MM.1S (cell line): ENCODE data around the gene RINL.
"Not testable (repeated sequence)": the region's sequence is repeated elsewhere in the genome, so short reads cannot be mapped to it uniquely, and the experiment has no call there.

Experiments
- DNase-seq: peaks from one replicate; pipeline ENCODE4 v3.0.0-alpha.2; 2015
- H2AFZ ChIP-seq: fragments of 300-600 bp; sonication (generic); 2 replicates; pipeline ENCODE4 v1.6.0; 2016; ENCODE audit warnings: antibody characterized with exemption, low read length
- H3F3A ChIP-seq: fragments of 300-600 bp; sonication (generic); 2 replicates; pipeline ENCODE4 v1.6.1; 2016; ENCODE audit warnings: mild to moderate bottlenecking, antibody characterized with exemption, low read length, moderate library complexity, mixed read lengths; ENCODE audit not compliant: insufficient read depth
- H3K27ac ChIP-seq: fragments of 300-600 bp; sonication (generic); 2 replicates; pipeline ENCODE4 v1.5.1; 2016; ENCODE audit warnings: mild to moderate bottlenecking, low read length
- H3K27me3 ChIP-seq: fragments of 300-600 bp; sonication (generic); replicated peaks from 2 replicates; pipeline ENCODE4 v1.6.0; 2016; ENCODE audit warnings: low read length; ENCODE audit not compliant: insufficient read depth
- H3K36me3 ChIP-seq: fragments of 300-600 bp; sonication (generic); replicated peaks from 2 replicates; pipeline ENCODE4 v1.6.1; 2016; ENCODE audit warnings: mild to moderate bottlenecking, low read length, mixed read lengths; ENCODE audit not compliant: insufficient read depth
- H3K4me1 ChIP-seq: fragments of 300-600 bp; sonication (generic); 2 replicates; pipeline ENCODE4 v1.6.1; 2016; ENCODE audit warnings: low read length, mixed read lengths
- H3K4me2 ChIP-seq: fragments of 300-600 bp; sonication (generic); 2 replicates; pipeline ENCODE4 v1.6.0; 2016; ENCODE audit warnings: low read depth, low read length
- H3K4me3 ChIP-seq: fragments of 300-600 bp; sonication (generic); 2 replicates; pipeline ENCODE4 v1.5.1; 2016; ENCODE audit warnings: low read length, mixed read lengths
- H3K79me2 ChIP-seq: fragments of 300-600 bp; sonication (generic); 2 replicates; pipeline ENCODE4 v1.6.1; 2016; ENCODE audit warnings: mixed run types, low read length, mixed read lengths
- H3K9ac ChIP-seq: fragments of 300-600 bp; sonication (generic); 2 replicates; pipeline ENCODE4 v1.6.1; 2016; ENCODE audit warnings: low read length, mixed read lengths
- H3K9me2 ChIP-seq: fragments of 300-600 bp; sonication (generic); replicated peaks from 2 replicates; pipeline ENCODE4 v1.6.1; 2016; ENCODE audit warnings: mild to moderate bottlenecking, low read length, mixed read lengths; ENCODE audit not compliant: insufficient read depth
- H3K9me3 ChIP-seq: fragments of 300-600 bp; sonication (generic); replicated peaks from 2 replicates; pipeline ENCODE4 v1.6.1; 2016; ENCODE audit warnings: mild to moderate bottlenecking, low read length, mixed read lengths; ENCODE audit not compliant: insufficient read depth
- H4K20me1 ChIP-seq: fragments of 300-600 bp; sonication (generic); 2 replicates; pipeline ENCODE4 v1.6.1; 2016; ENCODE audit warnings: mild to moderate bottlenecking, low read length, moderate library complexity, mixed read lengths; ENCODE audit not compliant: insufficient read depth
- EZH2 ChIP-seq: fragments of 300-600 bp; sonication (generic); optimal IDR thresholded peaks from 2 replicates; pipeline ENCODE3; 2017; ENCODE audit warnings: low read depth, mild to moderate bottlenecking, antibody characterized with exemption, low read length, mixed read lengths
- EZH2phosphoT487 ChIP-seq: fragments of 300-600 bp; sonication (generic); IDR thresholded peaks from 2 replicates; pipeline ENCODE4 v1.6.1; 2018; ENCODE audit warnings: antibody characterized with exemption, low read length
- TF ChIP-seq, protein P1 (sequence below): fragments of 300-600 bp; sonication (generic); IDR thresholded peaks from 2 replicates; pipeline ENCODE4 v1.5.1; 2016; ENCODE audit warnings: antibody characterized with exemption, low read length, mixed read lengths

The RINL gene

GRCh38 chr19:38890686-38891085 lies 12.6 kb upstream of the RINL start:
- no peaks in the 10 kb centered on the region for H3K9me3 ChIP-seq
- no peak overlapping the region for H3K9ac ChIP-seq
- no peak overlapping the region for H3K27ac ChIP-seq
- peaks cover 3% of the 10 kb centered on the region for H3K79me2 ChIP-seq
- no peaks in the 10 kb centered on the region for H3K4me1 ChIP-seq
- no peak overlapping the region for H3K4me3 ChIP-seq
- no peaks in the 10 kb centered on the region for H3F3A ChIP-seq
- no peaks in the 10 kb centered on the region for H3K27me3 ChIP-seq
- DNase-seq = no peak
- TF ChIP-seq, protein P1, sequence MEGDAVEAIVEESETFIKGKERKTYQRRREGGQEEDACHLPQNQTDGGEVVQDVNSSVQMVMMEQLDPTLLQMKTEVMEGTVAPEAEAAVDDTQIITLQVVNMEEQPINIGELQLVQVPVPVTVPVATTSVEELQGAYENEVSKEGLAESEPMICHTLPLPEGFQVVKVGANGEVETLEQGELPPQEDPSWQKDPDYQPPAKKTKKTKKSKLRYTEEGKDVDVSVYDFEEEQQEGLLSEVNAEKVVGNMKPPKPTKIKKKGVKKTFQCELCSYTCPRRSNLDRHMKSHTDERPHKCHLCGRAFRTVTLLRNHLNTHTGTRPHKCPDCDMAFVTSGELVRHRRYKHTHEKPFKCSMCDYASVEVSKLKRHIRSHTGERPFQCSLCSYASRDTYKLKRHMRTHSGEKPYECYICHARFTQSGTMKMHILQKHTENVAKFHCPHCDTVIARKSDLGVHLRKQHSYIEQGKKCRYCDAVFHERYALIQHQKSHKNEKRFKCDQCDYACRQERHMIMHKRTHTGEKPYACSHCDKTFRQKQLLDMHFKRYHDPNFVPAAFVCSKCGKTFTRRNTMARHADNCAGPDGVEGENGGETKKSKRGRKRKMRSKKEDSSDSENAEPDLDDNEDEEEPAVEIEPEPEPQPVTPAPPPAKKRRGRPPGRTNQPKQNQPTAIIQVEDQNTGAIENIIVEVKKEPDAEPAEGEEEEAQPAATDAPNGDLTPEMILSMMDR = no peak
- TF ChIP-seq EZH2 = no peak
- TF ChIP-seq EZH2phosphoT487 = no peak
- no peaks in the 10 kb centered on the region for H3K36me3 ChIP-seq
- H4K20me1 ChIP-seq = no peaks in the 10 kb centered on the region
- no peaks in the 10 kb centered on the region for H3K9me2 ChIP-seq
- no peak overlapping the region for H3K4me2 ChIP-seq
- H2AFZ ChIP-seq = no peak overlapping the region

DNA sequence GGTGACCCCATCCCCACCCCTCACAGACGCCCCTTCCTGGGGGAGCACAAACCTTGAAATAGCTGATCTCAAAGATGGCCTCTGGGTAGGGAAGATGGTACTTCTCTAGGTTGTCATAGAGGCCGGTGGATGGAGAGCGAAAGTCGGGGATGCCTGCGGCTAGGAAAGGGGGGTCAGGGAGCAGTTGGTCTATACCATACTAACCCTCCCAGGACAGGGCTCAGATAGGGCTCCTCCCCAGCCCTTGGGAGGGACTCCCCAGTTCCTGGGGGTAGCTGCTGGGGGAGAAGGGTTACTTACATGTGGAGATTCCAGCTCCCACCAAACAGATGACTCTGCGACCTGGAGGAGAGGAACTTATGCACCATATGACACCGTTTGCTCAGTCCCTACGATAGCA lies 11.7 kb upstream of the RINL start:
- DNase-seq = no peak
- Histone ChIP-seq H3K4me1 (no peaks in the 10 kb centered on the region), H3K9ac (no peak overlapping the region), H3K4me2 (no peak overlapping the region), H4K20me1 (no peaks in the 10 kb centered on the region), H3K27ac (no peak overlapping the region), H2AFZ (no peak overlapping the region), H3K9me3 (no peaks in the 10 kb centered on the region), H3F3A (no peaks in the 10 kb centered on the region), H3K4me3 (no peak overlapping the region), H3K36me3 (no peaks in the 10 kb centered on the region), H3K9me2 (no peaks in the 10 kb centered on the region), H3K79me2 (no peaks in the 10 kb centered on the region), H3K27me3 (no peaks in the 10 kb centered on the region)
- no peak for TF ChIP-seq EZH2phosphoT487
- no peak for TF ChIP-seq EZH2

DNA sequence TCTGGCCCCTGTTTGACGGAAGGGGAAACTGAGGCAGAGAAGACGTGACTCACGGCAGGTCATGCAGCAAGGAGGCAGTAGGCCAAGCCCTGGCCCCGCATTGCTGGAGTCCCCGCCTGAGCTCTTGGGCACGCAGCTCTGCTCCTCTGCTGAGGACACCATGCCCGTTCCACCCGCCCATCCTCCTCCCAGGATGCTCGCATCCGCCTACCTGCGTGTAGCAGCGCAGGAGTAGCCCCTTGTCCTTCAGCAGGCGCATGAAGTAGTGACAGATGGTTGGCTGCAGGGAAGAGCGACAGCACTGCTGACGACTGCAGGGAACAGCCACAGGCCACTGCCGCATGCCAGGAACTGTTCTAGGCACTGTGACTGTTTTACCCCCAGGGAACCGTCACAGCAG lies 10.8 kb upstream of the RINL start:
- H3K36me3 ChIP-seq = no peaks in the 10 kb centered on the region
- no peak for TF ChIP-seq EZH2phosphoT487
- TF ChIP-seq, protein P1 = no peak
- no peak for TF ChIP-seq EZH2
- no peaks in the 10 kb centered on the region for H3K27me3 ChIP-seq
- no peak for DNase-seq
- H4K20me1 ChIP-seq = no peaks in the 10 kb centered on the region
- no peak overlapping the region for H3K27ac ChIP-seq
- no peak overlapping the region for H3K4me3 ChIP-seq
- H3K9me2 ChIP-seq = no peaks in the 10 kb centered on the region
- no peak overlapping the region for H3K9ac ChIP-seq
- H2AFZ ChIP-seq = no peak overlapping the region
- H3K4me1 ChIP-seq = no peaks in the 10 kb centered on the region
- no peak overlapping the region for H3K4me2 ChIP-seq
- no peaks in the 10 kb centered on the region for H3K79me2 ChIP-seq
- no peaks in the 10 kb centered on the region for H3F3A ChIP-seq
- H3K9me3 ChIP-seq = no peaks in the 10 kb centered on the region

GRCh38 chr19:38884691-38885090 lies 6.6 kb upstream of the RINL start:
- H3K36me3 ChIP-seq, H3K79me2 ChIP-seq, H4K20me1 ChIP-seq, H3K27me3 ChIP-seq, H3K9ac ChIP-seq, H3K4me1 ChIP-seq, H3K4me2 ChIP-seq, H3K4me3 ChIP-seq, H3K9me3 ChIP-seq, H2AFZ ChIP-seq, H3K9me2 ChIP-seq, H3F3A ChIP-seq, H3K27ac ChIP-seq, DNase-seq: not testable (repeated sequence)
